HG03045 (cell line): ENCODE results near the gene LRRC47.

Source experiments
- ATAC-seq: cut with Tn5 transposase; IDR thresholded peaks from one replicate; pipeline ENCODE4 v1.9.1; 2021; ENCODE audit warnings: mild to moderate bottlenecking, moderate library complexity; ENCODE audit not compliant: unreplicated experiment

Gene LRRC47

GRCh38 chr1:3735027-3735681 lies 61.1 kb downstream of the LRRC47 start:
- ATAC-seq: no peak

GRCh38 chr1:3734602-3735001 lies 61.7 kb downstream of the LRRC47 start:
- no peak for ATAC-seq

- no peak for ATAC-seq
Measured at GRCh38 chr1:3733883-3734589, 62.3 kb downstream of the LRRC47 start.

GRCh38 chr1:3733094-3733882 lies 63.0 kb downstream of the LRRC47 start:
- ATAC-seq: no peak

- ATAC-seq: no peak
Measured at GRCh38 chr1:3732434-3733093, 63.7 kb downstream of the LRRC47 start.

- no peak for ATAC-seq
Measured at GRCh38 chr1:3731583-3732433, 64.5 kb downstream of the LRRC47 start.

GRCh38 chr1:3730543-3731247 lies 65.6 kb downstream of the LRRC47 start:
- ATAC-seq: no peak

- ATAC-seq: no peak
Measured at GRCh38 chr1:3729594-3730542, 66.4 kb downstream of the LRRC47 start.
